Stimulated activated CD8-positive, alpha-beta memory T cell treated with anti-CD3 and anti-CD28 coated beads, Interleukin-15, amount 100 ng/mL, for 48 hours (primary cell): ENCODE results near the gene POLR3GL.

ENCODE experiments used
- DNase-seq, 2 donors: peaks; one replicate each; pipeline ENCODE4 v3.0.0-alpha.2; 2020; ENCODE audit warnings: low read depth in 2 of 2

The POLR3GL gene

DNA sequence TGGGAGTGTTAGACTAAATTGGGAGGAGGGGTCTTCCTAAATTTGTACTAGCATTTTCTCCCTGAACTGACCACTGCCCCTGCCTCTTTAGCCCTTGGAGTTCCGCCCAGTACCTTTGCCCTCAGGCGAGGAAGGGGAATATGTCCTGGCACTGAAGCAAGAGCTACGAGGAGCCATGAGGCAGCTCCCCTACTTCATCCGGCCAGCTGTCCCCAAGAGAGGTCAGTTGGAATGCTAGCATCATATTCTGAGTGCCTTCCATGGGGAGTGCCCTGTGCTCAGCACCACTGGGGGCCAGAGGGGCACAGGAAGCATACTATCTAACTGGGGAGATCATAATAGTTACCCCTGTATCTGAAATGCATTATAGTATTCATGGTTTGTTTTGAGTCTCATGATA is 10.7 kb downstream of the POLR3GL start:
- DNase-seq: no peak

DNA sequence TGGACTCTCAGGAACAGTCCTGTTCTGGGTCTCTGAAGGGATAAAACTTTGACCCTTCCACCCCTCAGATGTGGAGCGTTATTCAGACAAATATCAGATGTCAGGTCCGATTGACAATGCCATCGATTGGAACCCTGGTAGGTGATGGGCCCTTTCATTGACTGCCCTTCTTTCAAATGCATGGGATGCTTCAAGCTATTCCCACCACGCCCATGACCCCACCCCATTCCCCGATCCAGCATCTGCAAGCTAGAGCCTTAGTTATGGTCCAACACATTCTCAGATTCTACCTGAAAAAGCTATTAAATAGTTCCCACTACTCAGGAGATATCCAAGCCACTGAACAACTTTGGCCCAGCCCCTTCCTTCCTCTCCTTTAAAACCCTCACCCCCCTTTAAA is 12.5 kb downstream of the POLR3GL start:
- no peak for DNase-seq

DNA sequence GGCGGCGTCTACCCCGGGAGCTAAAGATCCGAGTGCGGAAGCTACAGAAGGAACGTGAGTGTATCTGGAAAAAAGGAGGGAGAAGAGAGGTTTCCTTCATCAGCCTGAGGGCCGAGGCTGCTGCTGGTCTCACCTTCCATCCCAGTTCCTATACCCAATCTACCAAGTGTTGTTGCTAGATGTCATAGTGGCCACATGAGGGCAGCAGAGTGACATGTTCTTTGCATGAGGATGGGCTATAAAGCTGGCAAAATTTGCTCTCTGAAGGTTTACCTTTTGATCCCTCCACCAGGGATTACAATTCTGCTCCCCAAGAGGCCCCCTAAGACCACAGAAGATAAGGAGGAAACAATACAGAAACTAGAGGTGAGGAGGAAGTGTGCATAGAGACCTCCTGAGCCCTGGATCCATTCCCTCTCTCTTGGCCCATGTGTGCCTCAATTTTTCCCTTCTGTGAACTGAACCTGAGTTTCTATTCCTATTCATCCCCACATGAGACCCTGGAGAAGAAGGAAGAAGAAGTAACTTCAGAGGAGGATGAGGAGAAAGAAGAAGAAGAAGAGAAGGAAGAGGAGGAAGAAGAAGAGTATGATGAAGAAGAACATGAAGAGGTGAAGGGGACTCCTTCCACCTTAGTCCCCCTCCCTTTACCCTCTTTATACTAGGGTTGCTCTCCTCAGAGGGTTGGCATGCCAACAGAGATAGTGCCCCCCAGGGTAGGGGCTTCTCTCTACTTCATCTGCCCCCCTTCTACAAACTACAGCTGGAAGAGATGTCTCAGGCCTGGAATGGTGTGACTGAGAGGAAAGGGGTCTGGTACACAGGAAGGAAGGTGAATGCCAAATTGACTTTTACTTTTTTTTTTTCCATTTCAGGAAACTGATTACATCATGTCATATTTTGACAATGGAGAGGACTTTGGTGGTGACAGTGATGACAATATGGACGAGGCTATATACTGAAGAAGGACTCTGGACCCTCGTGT is 13.3 kb downstream of the POLR3GL start:
- DNase-seq: peak in 1 of 2 donors; percentile 25

DNA sequence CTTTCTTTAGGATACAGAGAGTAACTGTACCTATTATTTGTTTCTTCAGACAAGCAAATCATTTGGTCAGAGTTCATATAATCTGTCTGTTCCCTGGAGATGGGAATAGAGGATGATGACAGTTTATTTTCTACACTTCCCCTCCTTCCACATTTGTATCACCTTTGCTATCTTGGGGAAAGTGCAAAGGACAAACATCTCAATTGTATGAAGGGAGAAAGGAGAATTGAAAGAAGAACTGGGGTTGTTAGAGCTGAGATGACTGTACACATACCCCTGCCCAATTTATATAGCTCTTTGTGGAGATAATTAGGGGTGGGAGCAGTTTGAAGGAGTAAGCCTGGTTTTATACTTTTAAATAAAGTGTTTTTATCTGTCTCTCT is 14.0 kb downstream of the POLR3GL start:
- no peak for DNase-seq

DNA sequence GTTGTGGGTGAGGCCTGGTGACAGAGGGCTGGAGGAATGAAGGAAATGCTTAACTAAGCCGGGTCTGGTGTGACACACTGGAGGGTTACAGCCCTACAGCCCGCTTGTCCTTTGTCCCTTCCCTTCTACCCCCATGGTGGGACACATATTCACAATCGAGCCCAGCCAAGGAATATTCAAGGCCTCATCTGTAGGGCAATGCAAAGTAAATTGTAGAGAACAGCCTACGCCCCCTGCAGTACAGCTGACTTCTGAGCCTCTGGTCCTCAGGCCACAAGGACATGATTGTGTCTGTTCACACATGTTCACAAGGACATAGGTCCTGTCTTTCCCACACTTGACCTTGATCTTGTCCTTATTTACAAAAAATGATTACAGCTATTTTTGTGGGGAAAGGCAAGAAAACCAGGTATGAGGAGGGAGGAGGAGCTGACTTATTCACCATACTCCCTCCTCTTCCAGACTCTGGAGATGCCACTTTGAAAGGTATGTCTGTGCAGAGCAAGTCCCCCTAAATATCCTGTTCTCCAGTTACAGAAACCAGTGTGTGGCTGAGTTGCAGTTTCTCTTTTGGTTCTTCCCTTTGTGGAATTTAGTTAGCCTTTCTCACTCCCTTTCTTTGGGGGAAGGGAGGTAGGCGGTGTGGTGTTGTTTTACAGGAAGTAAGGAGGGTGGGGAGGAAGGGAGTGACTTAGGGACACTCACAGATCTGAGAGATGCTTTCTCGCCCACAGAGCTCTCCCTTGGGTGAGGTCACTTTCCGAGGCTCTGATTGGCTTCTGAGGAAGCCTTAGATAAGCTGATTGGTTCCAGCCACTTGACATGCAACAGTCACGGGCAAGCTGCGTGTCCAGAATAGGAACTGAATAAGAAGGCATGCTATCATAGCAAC is 14.6 kb downstream of the POLR3GL start:
- peak; percentile 77 to 80 for DNase-seq

DNA sequence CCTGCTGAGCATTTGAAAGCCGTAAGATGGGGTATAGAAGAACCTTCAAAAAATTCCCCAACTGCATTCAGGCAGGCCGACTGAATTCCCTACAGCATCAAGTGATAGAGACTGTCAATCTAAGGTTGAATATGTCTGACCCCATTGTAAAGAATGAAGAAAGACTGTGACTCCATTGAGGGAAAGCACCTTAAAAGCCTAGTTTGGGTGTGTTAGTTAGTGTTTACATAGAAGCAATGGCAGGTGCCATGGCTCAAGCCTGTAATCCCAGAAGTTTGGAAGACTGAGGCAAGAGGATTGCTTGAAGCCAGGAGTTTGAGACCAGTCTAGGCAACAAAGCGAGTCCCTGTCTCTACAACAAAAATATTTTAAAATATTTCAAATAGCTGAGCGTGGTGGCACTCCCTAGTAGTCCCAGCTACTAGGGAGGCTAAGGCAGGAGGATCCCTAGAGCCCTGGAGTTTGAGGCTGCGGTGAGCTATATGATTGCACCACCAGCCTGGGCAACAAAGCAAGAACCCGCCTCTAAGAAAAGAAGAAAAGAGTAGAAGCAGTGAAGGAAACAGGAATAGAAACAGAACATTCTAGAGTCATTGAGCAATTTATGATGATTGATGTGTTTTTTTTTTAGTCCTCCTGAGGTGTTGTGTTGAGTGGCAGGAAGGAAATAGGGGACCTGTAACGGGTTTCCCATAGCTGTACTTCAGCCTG is 15.4 kb downstream of the POLR3GL start:
- DNase-seq: no peak

DNA sequence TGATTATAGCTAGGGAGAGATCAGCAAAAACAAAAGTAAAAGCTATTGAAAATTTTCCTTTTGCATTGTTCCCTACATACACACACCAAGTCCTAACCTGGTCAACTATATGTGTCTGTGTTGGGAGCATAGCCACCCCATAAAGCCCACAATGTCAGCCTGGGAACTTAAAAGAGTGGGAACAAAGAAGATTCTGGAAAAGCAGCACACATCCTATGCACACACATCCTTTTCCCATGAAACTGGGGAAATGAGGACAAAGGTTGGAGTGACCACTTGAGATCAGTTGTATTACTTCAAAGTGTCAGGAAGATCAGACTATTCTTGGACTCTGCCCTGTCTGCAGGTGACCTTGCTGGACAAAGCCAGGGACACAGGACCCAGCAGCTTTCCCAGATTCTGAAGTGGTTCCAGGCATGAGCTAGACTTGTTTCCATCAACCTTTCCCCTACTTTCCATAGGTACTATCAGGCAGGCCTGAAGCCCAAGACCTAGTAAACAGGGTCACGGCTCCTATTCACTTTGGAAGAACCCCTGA is 16.0 kb downstream of the POLR3GL start:
- no peak for DNase-seq

DNA sequence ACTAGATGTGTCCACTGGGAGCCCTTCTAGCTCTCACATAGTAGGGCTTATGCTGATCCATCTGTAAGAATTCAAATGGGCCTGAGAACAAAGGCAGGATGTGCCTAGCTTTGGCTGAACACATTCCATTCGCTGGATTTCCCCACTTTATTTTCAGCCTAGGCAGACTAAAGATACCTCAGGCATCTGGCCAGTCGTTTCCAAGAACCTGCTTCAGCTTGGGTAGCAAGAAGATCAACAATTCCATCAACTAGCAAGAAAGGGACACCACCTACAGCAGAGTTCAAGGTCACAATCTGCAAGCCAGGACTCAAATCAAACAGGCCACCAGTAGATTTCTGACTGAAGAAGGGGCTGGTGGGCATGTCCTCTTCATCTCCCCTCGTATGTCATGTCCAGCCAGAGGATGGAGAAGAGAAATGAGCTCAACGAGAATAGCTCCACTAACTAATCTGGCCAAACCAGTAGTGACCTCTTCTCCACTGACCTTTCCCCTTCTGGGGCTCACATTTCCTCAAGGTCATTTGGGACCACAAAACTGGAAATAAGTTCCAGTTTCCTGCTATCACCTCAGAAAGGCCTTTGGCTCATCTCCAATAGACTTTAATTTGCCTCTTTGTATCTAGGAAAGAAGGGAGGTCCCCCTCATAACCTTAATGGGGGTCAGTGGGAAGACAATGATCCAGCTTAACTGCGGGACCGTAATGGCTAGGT is 17.7 kb downstream of the POLR3GL start:
- no peak for DNase-seq

DNA sequence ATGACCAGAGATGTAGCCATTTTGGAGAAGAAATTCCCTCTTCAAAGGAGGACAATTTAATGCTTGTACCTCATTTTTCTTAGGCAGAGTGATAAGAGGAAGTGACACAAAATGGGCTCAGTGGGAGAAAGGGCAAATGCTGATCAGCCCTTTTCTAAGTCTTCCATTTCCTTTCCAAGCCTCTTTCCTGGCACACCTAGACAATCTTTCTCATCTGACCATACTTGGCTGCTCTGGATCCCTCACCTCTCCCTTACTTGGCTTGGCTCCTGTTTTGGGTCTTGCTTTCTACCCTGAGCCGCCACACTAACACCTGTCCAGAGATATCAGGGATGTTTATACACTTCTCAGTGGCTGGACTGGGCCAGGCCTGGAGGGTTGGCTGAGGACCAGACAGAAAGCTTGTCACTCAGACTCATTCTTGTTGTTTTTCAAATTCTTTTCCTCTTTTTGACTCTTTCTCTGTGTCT is 18.8 kb downstream of the POLR3GL start:
- no peak for DNase-seq

DNA sequence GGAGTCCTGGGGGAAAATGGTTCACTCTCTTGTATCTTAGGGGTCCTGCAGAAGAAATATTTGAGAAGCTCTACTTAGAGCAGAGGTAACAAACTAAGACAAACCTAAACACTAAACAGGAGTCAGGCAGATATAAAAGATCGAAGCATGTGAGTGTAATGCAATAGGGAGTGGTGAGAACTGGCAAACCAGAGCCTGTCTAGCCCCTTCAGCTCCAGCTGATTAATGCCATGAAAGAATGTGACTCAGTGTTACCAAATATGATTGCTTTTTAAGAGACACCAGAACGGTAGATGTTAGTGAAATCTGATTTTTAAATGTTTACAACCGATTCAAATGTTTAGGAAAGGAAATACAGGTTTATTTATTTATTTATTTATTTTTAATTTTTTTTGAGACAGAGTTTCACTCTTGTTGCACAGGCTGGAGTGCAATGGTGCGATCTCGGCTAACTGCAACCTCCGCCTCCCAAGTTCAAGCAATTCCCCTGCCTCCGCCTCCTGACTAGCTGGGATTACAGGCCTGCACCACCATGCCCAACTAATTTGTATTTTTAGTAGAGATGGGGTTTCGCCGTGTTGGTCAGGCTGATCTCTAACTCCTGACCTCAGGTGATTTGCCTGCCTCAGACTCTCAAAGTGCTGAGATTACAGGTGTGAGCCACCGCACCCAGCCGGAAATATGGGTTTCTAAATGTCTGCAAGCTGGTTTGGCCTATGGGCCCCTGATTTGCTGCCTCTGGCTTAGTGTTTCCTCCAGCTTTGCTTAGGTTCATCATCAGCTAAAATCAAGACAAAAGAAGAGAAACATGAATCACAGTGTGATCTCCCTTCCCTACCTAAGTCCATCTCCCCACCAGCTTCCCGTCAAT is 19.7 kb downstream of the POLR3GL start:
- DNase-seq: no peak

DNA sequence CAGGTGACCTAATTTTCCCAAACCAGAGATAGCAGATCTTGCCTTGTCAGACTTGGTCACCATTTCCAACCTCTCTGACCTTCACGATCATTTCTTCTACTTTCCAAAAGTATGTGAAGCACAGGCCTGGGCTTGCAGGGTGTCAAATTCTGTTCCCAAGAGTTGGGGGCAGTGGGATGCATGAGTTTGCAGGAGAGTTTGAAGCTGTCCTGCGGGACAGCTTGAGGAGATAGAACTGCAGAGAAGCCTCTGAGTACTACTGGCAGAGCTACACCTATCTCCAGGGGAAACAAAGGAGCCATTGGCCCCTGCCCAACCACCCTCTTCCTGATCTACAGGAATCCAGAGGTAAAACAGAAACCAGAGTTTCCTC is 20.6 kb downstream of the POLR3GL start:
- DNase-seq: no peak

DNA sequence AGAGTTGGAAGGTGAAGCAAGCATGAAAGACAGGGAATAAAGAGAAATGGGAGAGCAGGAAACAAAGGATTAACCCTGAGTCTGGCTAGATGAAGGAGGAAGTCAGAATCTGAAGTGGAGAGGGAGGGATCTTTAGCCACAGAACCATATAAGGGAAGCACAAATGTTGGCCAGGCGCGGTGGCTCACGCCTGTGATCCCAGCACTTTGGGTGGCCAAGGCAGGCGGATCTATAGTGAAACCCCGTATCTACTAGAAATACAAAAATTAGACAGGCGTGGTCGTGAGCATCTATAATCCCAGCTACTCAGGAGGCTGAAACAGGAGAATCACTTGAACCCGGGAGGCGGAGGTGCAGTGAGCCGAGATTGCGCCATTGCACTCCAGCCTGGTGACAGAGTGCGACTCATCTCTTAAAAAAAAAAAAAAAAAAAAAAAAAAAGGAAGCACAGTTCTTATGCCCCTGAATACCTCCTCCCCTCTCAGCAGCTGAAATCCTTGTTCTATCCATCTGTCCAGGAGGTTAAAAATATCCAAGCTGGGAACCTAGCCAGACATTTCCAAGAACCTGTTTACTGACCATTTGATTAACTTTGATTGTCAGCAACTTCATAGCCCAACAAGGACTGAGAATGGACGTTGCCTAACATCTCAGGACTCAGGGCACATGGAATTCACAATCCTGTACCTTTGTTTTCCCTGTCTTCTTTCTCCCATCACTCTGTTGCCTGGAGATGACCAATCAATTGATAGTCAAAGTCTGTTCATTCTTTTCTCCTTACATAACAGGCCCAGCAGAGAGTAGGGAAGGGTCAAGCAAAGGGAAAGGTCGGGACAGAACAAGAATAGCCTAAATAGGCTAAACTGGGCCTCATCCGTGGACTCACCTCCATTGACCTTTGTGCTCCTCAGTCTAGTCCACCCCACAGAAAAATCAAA is 21.3 kb downstream of the POLR3GL start:
- no peak for DNase-seq

DNA sequence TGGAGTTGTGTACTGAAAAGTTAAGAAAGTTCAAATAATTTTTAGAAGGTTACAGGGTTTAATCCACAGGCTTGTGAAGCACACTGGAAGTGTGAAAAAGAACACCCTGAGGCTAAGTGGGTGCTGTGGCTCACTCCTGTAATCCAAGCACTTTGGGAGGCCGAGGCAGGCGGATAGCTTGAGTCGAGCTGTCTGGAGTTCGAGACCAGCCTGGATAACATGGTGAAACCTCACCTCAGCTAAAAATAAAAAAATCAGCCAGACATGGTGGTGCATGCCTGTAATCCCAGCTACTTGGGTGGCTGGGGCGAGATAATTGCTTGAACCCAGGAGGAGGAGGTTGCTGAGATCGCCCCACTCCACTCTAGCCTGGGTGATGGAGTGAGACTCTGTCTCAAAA is 22.1 kb downstream of the POLR3GL start:
- no peak for DNase-seq

DNA sequence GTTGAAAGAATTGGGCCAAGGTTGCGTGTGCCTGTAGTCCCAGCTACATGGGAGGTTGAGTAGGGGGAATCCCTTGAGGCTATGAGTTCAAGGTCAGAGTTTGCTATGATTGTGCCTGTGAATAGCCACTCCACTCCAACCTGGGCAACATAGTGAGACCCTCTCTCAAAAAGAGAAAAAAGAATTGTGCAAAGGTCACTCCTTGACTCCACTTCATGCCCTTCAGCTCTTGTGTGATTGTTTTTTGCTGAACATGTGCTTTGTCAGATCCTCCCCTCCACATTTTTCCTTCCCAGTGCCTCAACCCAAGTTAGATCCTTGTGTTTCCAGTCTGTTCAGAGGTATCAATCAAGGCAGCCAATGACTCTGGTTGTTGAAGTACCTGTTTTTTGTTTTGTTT is 23.4 kb downstream of the POLR3GL start:
- no peak for DNase-seq

DNA sequence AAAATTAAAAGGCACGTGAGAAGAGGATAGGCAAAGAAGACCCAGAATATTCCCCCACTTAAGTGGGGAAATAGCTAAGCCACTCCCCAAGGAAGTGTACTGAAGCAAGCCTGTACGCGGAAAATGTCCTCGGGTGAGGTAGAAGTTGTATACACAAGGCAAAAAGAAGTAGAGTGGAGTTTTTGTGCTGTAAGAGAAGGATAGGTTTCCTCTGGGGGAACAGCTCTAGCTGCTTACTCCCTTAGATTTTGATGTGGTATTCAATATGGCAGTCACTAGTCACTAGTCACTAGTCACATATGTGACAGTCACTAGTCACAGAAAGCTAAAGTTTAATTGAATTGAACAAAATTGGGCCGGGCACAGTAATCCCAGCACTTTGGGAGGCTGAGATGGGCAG is 24.3 kb downstream of the POLR3GL start:
- DNase-seq: no peak

DNA sequence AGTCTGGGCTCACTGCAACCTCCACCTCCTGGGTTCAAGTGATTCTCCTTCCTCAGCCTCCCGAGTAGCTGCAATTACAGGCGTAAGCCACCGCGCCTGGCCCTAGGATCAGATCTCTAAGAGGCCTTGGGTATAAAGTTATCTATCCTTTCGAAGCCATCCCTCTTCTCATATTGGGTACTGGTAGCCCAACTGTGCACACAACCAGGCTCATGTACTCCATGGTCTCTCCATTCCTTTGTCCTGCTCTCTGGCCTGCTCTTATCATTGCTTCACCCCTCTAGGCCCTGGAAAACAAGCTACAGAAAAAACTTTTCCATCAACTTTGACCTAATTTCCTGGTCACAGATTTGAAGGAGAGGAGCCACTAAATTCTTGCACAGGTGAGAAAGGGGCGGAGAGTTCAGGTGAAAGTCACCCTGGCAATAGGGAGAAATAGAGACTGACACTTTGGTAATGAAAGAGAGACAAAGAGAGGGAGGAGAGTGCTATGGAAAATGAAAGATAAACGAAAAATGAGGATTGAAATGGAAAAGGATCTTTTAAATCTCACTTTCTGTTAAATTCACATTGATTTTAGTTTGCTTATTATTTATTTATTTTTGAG is 25.9 kb downstream of the POLR3GL start:
- no peak for DNase-seq

DNA sequence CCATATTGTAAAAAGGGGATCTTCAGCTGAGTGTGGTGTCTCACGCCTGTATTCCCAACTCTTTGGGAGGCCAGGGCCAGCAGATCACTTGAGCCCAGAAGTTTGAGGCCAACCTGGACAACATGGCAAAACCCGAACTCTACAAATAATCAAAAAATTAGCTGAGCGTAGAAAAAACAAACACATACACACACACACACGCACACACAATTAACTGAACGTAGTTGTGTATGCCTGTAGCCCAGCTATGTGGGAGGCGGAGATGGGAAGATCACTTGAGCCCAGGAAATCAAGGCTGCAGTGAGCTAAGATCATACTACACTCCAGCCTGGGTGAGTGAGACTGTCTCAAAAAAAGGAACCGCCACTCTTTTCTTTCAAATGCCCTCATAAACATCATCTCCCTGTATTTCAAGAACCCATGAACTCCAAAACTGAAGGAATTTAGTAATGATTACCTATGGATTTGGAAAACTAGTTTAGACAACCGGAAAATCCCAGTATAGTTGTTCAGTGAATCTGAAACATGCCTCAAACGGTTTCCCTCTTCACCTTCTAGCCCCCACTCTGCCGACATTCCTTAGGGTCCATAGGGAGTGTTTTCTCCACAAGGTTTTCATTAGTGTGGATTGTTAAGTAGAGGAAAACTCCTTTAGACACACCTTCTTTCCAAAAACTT is 27.4 kb downstream of the POLR3GL start:
- DNase-seq: no peak

DNA sequence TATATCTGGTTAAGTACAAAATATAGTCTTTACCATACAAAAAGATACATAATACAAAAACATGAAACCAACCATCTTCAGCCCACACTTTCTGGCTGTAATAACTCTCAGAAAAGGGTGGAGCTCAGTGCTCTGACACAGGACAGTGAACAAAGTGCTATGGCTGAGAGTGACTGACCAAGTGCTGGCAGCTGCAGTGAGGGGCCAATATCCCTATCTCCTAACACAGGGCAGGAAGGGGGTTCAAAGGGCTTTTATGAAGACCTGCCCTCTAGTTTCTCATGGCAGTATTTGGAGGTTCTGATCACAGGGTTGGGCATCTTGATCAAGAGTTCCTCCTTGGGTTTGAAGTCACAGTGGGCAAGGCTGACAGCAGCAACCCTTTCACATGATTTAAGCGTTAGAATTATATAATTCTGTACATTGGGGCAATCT is 28.0 kb downstream of the POLR3GL start:
- no peak for DNase-seq
